Prostate gland (tissue), 2 donors: ENCODE measurements around the gene MAMDC2.

Experiments
- POLR2A ChIP-seq: fragments of 450-650 bp; IDR thresholded peaks from one replicate; pipeline ENCODE4 v1.6.1; 2016; ENCODE audit warnings: antibody characterized with exemption, mild to moderate bottlenecking
- POLR2AphosphoS5 ChIP-seq: sonication (generic); formaldehyde crosslinking; IDR thresholded peaks from one replicate; pipeline ENCODE4 v1.6.1; 2017; ENCODE audit warnings: antibody characterized with exemption
- TF ChIP-seq, protein P1 (sequence below), 4 experiments: fragments of 200-600 bp in 2 of 4; fragments of 450-650 bp in 2 of 4; sonication (generic) in 2 of 4; IDR thresholded peaks; 1 replicate in 3 of 4; 2 replicates in 1 of 4; pipeline ENCODE4 v1.5.1; 2016 to 2019; ENCODE audit warnings: antibody characterized with exemption in 4 of 4, mild to moderate bottlenecking in 2 of 4, moderate library complexity in 2 of 4

DNA sequence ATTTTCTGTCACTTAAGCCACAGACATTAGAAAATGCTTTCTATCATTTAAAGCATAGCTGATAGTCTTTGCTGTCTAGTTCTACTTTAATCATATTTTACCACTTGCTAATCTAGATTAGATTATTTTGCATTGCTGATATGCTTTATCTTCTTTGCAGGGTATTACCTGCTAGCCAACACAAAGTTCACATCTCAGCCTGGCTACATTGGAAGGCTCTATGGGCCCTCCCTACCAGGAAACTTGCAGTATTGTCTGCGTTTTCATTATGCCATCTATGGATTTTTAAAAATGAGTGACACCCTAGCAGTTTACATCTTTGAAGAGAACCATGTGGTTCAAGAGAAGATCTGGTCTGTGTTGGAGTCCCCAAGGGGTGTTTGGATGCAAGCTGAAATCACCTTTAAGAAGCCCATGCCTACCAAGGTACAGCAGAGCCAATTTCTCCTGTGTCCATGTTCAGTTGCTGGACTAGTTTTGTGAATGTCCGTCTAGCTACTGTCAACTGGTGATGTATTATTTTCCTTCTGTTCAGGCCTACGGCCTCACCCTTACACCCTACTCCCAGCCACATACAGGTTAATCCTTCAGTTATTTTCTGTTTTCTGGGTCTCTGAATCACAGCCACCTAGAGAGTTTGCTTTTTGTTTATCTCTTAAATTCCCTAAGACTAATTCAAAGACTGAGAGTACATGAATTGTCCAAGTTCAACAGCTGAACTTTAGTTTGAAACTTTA, 99.9 kb downstream of the MAMDC2 start:
- no peak for TF ChIP-seq POLR2AphosphoS5
- TF ChIP-seq, protein P1, sequence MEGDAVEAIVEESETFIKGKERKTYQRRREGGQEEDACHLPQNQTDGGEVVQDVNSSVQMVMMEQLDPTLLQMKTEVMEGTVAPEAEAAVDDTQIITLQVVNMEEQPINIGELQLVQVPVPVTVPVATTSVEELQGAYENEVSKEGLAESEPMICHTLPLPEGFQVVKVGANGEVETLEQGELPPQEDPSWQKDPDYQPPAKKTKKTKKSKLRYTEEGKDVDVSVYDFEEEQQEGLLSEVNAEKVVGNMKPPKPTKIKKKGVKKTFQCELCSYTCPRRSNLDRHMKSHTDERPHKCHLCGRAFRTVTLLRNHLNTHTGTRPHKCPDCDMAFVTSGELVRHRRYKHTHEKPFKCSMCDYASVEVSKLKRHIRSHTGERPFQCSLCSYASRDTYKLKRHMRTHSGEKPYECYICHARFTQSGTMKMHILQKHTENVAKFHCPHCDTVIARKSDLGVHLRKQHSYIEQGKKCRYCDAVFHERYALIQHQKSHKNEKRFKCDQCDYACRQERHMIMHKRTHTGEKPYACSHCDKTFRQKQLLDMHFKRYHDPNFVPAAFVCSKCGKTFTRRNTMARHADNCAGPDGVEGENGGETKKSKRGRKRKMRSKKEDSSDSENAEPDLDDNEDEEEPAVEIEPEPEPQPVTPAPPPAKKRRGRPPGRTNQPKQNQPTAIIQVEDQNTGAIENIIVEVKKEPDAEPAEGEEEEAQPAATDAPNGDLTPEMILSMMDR (IDR thresholded peaks at IDR 0.05) = no peak
- no peak for TF ChIP-seq POLR2A
